ENCODE measurements around the gene SYT5. TPM values are rescaled to one million over a fixed set of nuclear protein-coding genes. Genes with fewer than 3 reads are reported as not detected.

The SYT5 gene
- total and polyA plus RNA-seq, 2 of the 8 experiments (the other 6 are each of a cell fraction or from before 2014, with no cell fraction given) = 0.35 to 0.67 TPM

DNA sequence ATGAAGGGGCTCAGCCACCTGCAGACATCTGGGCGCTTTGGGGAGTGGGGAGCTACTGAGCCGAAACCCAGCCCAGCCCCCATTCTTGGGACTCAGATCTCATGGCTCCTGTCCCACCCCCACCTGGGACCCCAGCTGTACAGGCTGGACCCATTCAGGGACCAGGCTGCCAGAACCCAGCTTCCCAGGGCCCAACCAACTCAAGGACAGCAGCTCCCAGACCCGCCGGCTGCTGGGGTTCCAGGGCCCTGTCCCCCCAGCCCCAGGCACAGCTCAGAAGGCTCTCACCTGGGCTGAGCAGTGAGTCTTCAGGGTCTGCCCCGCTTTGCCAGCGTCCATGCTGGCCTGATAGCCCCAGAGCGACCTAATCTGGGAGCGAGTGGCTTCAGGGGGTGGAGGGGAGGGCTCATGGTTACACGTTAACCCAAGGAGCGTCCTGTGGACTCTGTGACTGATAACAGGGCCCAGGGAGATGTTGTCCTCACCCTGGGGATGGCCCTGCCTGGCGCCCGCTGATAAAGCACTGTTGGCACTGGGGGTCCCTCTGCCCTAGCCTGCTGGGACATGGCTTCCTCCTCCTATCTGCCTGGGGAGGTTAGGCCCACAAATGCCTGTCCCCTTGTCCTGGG lies 48.4 kb upstream of the SYT5 start, which contains the start of gene TMEM86B (continued):
- TF ChIP-seq, protein P1, sequence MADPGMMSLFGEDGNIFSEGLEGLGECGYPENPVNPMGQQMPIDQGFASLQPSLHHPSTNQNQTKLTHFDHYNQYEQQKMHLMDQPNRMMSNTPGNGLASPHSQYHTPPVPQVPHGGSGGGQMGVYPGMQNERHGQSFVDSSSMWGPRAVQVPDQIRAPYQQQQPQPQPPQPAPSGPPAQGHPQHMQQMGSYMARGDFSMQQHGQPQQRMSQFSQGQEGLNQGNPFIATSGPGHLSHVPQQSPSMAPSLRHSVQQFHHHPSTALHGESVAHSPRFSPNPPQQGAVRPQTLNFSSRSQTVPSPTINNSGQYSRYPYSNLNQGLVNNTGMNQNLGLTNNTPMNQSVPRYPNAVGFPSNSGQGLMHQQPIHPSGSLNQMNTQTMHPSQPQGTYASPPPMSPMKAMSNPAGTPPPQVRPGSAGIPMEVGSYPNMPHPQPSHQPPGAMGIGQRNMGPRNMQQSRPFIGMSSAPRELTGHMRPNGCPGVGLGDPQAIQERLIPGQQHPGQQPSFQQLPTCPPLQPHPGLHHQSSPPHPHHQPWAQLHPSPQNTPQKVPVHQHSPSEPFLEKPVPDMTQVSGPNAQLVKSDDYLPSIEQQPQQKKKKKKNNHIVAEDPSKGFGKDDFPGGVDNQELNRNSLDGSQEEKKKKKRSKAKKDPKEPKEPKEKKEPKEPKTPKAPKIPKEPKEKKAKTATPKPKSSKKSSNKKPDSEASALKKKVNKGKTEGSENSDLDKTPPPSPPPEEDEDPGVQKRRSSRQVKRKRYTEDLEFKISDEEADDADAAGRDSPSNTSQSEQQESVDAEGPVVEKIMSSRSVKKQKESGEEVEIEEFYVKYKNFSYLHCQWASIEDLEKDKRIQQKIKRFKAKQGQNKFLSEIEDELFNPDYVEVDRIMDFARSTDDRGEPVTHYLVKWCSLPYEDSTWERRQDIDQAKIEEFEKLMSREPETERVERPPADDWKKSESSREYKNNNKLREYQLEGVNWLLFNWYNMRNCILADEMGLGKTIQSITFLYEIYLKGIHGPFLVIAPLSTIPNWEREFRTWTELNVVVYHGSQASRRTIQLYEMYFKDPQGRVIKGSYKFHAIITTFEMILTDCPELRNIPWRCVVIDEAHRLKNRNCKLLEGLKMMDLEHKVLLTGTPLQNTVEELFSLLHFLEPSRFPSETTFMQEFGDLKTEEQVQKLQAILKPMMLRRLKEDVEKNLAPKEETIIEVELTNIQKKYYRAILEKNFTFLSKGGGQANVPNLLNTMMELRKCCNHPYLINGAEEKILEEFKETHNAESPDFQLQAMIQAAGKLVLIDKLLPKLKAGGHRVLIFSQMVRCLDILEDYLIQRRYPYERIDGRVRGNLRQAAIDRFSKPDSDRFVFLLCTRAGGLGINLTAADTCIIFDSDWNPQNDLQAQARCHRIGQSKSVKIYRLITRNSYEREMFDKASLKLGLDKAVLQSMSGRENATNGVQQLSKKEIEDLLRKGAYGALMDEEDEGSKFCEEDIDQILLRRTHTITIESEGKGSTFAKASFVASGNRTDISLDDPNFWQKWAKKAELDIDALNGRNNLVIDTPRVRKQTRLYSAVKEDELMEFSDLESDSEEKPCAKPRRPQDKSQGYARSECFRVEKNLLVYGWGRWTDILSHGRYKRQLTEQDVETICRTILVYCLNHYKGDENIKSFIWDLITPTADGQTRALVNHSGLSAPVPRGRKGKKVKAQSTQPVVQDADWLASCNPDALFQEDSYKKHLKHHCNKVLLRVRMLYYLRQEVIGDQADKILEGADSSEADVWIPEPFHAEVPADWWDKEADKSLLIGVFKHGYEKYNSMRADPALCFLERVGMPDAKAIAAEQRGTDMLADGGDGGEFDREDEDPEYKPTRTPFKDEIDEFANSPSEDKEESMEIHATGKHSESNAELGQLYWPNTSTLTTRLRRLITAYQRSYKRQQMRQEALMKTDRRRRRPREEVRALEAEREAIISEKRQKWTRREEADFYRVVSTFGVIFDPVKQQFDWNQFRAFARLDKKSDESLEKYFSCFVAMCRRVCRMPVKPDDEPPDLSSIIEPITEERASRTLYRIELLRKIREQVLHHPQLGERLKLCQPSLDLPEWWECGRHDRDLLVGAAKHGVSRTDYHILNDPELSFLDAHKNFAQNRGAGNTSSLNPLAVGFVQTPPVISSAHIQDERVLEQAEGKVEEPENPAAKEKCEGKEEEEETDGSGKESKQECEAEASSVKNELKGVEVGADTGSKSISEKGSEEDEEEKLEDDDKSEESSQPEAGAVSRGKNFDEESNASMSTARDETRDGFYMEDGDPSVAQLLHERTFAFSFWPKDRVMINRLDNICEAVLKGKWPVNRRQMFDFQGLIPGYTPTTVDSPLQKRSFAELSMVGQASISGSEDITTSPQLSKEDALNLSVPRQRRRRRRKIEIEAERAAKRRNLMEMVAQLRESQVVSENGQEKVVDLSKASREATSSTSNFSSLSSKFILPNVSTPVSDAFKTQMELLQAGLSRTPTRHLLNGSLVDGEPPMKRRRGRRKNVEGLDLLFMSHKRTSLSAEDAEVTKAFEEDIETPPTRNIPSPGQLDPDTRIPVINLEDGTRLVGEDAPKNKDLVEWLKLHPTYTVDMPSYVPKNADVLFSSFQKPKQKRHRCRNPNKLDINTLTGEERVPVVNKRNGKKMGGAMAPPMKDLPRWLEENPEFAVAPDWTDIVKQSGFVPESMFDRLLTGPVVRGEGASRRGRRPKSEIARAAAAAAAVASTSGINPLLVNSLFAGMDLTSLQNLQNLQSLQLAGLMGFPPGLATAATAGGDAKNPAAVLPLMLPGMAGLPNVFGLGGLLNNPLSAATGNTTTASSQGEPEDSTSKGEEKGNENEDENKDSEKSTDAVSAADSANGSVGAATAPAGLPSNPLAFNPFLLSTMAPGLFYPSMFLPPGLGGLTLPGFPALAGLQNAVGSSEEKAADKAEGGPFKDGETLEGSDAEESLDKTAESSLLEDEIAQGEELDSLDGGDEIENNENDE (IDR thresholded peaks at IDR 0.05; ENCODE audit: insufficient replicate concordance, low read length) = no peak
- TF ChIP-seq SIN3A (conservative IDR thresholded peaks at IDR 0.05 in 1 of 2, IDR thresholded peaks at IDR 0.05 in 1 of 2; ENCODE audit: low read depth in 1 of 2, low read length in 2 of 2) (no peak), HDAC2 (IDR thresholded peaks at IDR 0.05; ENCODE audit: borderline replicate concordance in 1 of 2, low read depth in 2 of 2, low read length in 2 of 2) (no peak), SP2 (IDR thresholded peaks at IDR 0.05; ENCODE audit: low read length) (no peak), BCL11A (IDR thresholded peaks at IDR 0.05; ENCODE audit: low read depth in 2 of 2, low read length in 2 of 2) (no peak), RAD21 (IDR thresholded peaks at IDR 0.05 in 1 of 2, conservative IDR thresholded peaks at IDR 0.05 in 1 of 2; ENCODE audit: low read depth in 2 of 2, low read length in 2 of 2) (no peak)
- TF ChIP-seq, protein P2, sequence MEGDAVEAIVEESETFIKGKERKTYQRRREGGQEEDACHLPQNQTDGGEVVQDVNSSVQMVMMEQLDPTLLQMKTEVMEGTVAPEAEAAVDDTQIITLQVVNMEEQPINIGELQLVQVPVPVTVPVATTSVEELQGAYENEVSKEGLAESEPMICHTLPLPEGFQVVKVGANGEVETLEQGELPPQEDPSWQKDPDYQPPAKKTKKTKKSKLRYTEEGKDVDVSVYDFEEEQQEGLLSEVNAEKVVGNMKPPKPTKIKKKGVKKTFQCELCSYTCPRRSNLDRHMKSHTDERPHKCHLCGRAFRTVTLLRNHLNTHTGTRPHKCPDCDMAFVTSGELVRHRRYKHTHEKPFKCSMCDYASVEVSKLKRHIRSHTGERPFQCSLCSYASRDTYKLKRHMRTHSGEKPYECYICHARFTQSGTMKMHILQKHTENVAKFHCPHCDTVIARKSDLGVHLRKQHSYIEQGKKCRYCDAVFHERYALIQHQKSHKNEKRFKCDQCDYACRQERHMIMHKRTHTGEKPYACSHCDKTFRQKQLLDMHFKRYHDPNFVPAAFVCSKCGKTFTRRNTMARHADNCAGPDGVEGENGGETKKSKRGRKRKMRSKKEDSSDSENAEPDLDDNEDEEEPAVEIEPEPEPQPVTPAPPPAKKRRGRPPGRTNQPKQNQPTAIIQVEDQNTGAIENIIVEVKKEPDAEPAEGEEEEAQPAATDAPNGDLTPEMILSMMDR (IDR thresholded peaks at IDR 0.05; ENCODE audit: control extremely low read depth in 1 of 3, insufficient read depth in 1 of 3, low read depth in 1 of 3, low read length in 3 of 3) = no peak

Measured in H1 (cell line).